ENCODE data around the gene FANCC.

- TF ChIP-seq CTCF (IDR thresholded peaks at IDR 0.05), result no peak
- TF ChIP-seq POLR2A (IDR thresholded peaks at IDR 0.05), result no peak
Observed at GRCh38 chr9:95099321-95100070, 218.0 kb downstream of the FANCC start.
